Measurements from ENCODE around the gene GABRG2.

GABRG2 gene

GRCh38 chr5:162128117-162128516 lies 60.5 kb downstream of the GABRG2 start:
- POLR2A ChIA-PET = no interaction called here
- no peak overlapping the region for H3K4me3 ChIP-seq (ENCODE audit: low read depth, low read length)
- H3K36me3 ChIP-seq (ENCODE audit: control insufficient read depth in 2 of 2, insufficient read depth in 1 of 2, low read length in 2 of 2) = no peaks in the 10 kb centered on the region
- no peaks in the 10 kb centered on the region for H3K4me1 ChIP-seq (ENCODE audit: control insufficient read depth, insufficient read depth, low read length)
- no peak overlapping the region for H3K27ac ChIP-seq (ENCODE audit: extremely low read depth, low read depth, low read length)
- no peaks in the 10 kb centered on the region for H3K9me3 ChIP-seq (ENCODE audit: control insufficient read depth, insufficient read depth, low read depth, low read length)
- CTCF ChIA-PET = no interaction called here
- TF ChIP-seq ZNF223 (tag by site-specific recombination; IDR thresholded peaks at IDR 0.05) (no peak), ZNF169 (tag by site-specific recombination; IDR thresholded peaks at IDR 0.05) (no peak), ZNF837 (tag by site-specific recombination; IDR thresholded peaks at IDR 0.05) (no peak), OVOL3 (tag by site-specific recombination; IDR thresholded peaks at IDR 0.05) (no peak), ZNF645 (tag by site-specific recombination; IDR thresholded peaks at IDR 0.05) (no peak), ZNF423 (tag by site-specific recombination; IDR thresholded peaks at IDR 0.05) (no peak)

DNA sequence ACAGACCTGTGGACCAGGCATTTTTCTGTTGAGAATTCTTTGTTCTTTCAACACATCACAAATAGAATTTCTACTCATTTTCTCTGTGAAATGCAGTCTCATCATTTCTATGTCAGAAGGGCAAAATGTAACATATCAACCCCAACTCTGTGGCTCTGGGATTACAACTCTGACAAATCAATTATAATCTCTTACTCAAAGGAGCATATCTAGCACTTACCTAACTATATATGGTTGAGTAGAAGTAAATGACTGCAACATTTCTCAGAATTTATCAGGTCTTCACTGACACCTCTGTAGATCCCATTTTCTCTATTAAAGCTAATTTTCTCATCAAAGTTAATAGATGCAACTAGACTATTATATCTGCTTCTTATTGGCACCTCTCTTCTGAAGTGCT lies 64.8 kb downstream of the GABRG2 start:
- TF ChIP-seq ZNF112 (tag by site-specific recombination; IDR thresholded peaks at IDR 0.05) (no peak), ZNF133 (tag by site-specific recombination; IDR thresholded peaks at IDR 0.05) (no peak), ZNF2 (tag by site-specific recombination; IDR thresholded peaks at IDR 0.05) (no peak), OSR2 (tag by site-specific recombination; IDR thresholded peaks at IDR 0.05) (no peak), ZNF626 (tag by site-specific recombination; IDR thresholded peaks at IDR 0.05) (no peak), ZNF416 (tag by site-specific recombination; IDR thresholded peaks at IDR 0.05) (no peak), ZBTB8A (tag by site-specific recombination; IDR thresholded peaks at IDR 0.05) (no peak), ZBTB7A (tag by site-specific recombination; IDR thresholded peaks at IDR 0.05; ENCODE audit: low read depth) (no peak), ZNF221 (tag by site-specific recombination; IDR thresholded peaks at IDR 0.05; ENCODE audit: borderline replicate concordance) (no peak), ZNF292 (tag by site-specific recombination; IDR thresholded peaks at IDR 0.05; ENCODE audit: borderline replicate concordance, low read depth) (no peak), ZNF19 (tag by site-specific recombination; IDR thresholded peaks at IDR 0.05; ENCODE audit: low read depth) (no peak), ZNF529 (tag by site-specific recombination; IDR thresholded peaks at IDR 0.05; ENCODE audit: insufficient replicate concordance) (no peak), ZNF645 (tag by site-specific recombination; IDR thresholded peaks at IDR 0.05) (no peak), KLF7 (tag by site-specific recombination; IDR thresholded peaks at IDR 0.05; ENCODE audit: borderline replicate concordance) (no peak), ZNF423 (tag by site-specific recombination; IDR thresholded peaks at IDR 0.05) (no peak), ZNF239 (tag by site-specific recombination; IDR thresholded peaks at IDR 0.05) (no peak), ZNF488 (tag by site-specific recombination; IDR thresholded peaks at IDR 0.05) (no peak)
- Histone ChIP-seq H3K4me3 (ENCODE audit: low read depth, low read length) (no peak overlapping the region), H3K4me1 (ENCODE audit: control insufficient read depth, insufficient read depth, low read length) (no peaks in the 10 kb centered on the region), H3K9me3 (ENCODE audit: control insufficient read depth, insufficient read depth, low read depth, low read length) (no peaks in the 10 kb centered on the region), H3K36me3 (ENCODE audit: control insufficient read depth in 2 of 2, insufficient read depth in 1 of 2, low read length in 2 of 2) (no peaks in the 10 kb centered on the region), H3K27ac (ENCODE audit: extremely low read depth, low read depth, low read length) (no peak overlapping the region)
- CTCF ChIA-PET = no interaction called here
- POLR2A ChIA-PET = no interaction called here

GRCh38 chr5:162139190-162139589 lies 71.6 kb downstream of the GABRG2 start:
- Histone ChIP-seq H3K27ac (ENCODE audit: extremely low read depth, low read depth, low read length) (no peak overlapping the region), H3K4me3 (ENCODE audit: low read depth, low read length) (no peak overlapping the region), H3K9me3 (ENCODE audit: control insufficient read depth, insufficient read depth, low read depth, low read length) (no peaks in the 10 kb centered on the region), H3K4me1 (ENCODE audit: control insufficient read depth, insufficient read depth, low read length) (no peaks in the 10 kb centered on the region), H3K36me3 (ENCODE audit: control insufficient read depth in 2 of 2, insufficient read depth in 1 of 2, low read length in 2 of 2) (no peaks in the 10 kb centered on the region)
- TF ChIP-seq YY2 (tag by site-specific recombination; IDR thresholded peaks at IDR 0.05) = no peak
- no peak for TF ChIP-seq ZNF600 (tag by site-specific recombination; IDR thresholded peaks at IDR 0.05)
- TF ChIP-seq ZNF660 (tag by site-specific recombination; IDR thresholded peaks at IDR 0.05) = no peak
- no peak for TF ChIP-seq ZNF16 (tag by site-specific recombination; IDR thresholded peaks at IDR 0.05; ENCODE audit: low read depth)
- ChIA-PET POLR2A (no interaction called here), CTCF (no interaction called here)

Data from HEK293 (cell line).